Immature natural killer cell (primary cell): ENCODE results near the gene SPTA1. TPM values are rescaled to one million over a fixed set of nuclear protein-coding genes. Genes with fewer than 3 reads are reported as not detected.
"Not testable (repeated sequence)": the region's sequence is repeated elsewhere in the genome, so short reads cannot be mapped to it uniquely, and the experiment has no call there.

Experiments used
- DNase-seq, 3 donors: peaks; one replicate each; pipeline ENCODE4 v3.0.0; 2022; ENCODE audit warnings: mixed read lengths in 1 of 3
- H3K27ac Mint-ChIP-seq, 6 donors: one replicate each; pipeline ENCODE4 v1.8.0; 2020; ENCODE audit warnings: mixed read lengths in 6 of 6, mild to moderate bottlenecking in 5 of 6, inconsistent platforms in 4 of 6, moderate library complexity in 3 of 6
- H3K27me3 Mint-ChIP-seq, 3 donors: one replicate each; pipeline ENCODE4 v1.8.0; 2020 to 2021; ENCODE audit warnings: low read depth in 3 of 3, mild to moderate bottlenecking in 3 of 3, mixed read lengths in 3 of 3, moderate library complexity in 3 of 3, inconsistent platforms in 1 of 3
- H3K36me3 Mint-ChIP-seq, 3 donors: one replicate each; pipeline ENCODE4 v1.8.0; 2020; ENCODE audit warnings: mixed read lengths in 3 of 3, inconsistent platforms in 2 of 3, mild to moderate bottlenecking in 2 of 3
- H3K4me1 Mint-ChIP-seq, 2 donors: one replicate each; pipeline ENCODE4 v1.8.0; 2020; ENCODE audit warnings: inconsistent platforms in 2 of 2, mild to moderate bottlenecking in 2 of 2, mixed read lengths in 2 of 2, moderate library complexity in 1 of 2
- H3K4me3 Mint-ChIP-seq, 5 donors: one replicate each; pipeline ENCODE4 v1.8.0; 2020; ENCODE audit warnings: mild to moderate bottlenecking in 5 of 5, mixed read lengths in 5 of 5, inconsistent platforms in 3 of 5, moderate library complexity in 3 of 5
- H3K9me3 Mint-ChIP-seq, 6 donors: one replicate each; pipeline ENCODE4 v1.8.0; 2020; ENCODE audit warnings: mild to moderate bottlenecking in 6 of 6, mixed read lengths in 6 of 6, inconsistent platforms in 4 of 6, moderate library complexity in 3 of 6
- polyA plus RNA-seq, 3 donors: library from polyadenylated mRNA; unstranded; fragments of 300-500 nt; fragmentation: Illumina TruSeq; gene quantifications; one replicate each; pipeline ENCODE4 v1.2.3, GENCODE V29; 2021

Gene SPTA1
- polyA plus RNA-seq, 3 donors from 2014 or later: not detected

- DNase-seq: no peak
- H3K36me3 Mint-ChIP-seq: no peaks in the 10 kb centered on the region
- H3K4me1 Mint-ChIP-seq: no peaks in the 10 kb centered on the region
- H3K9me3 Mint-ChIP-seq: no peaks in the 10 kb centered on the region
- peaks cover 0 to 4% (median 1%) of the 10 kb centered on the region in 3 donors for H3K27me3 Mint-ChIP-seq
- no peak within 1 kb of the TSS for H3K4me3 Mint-ChIP-seq
- no peak within 1 kb of the TSS for H3K27ac Mint-ChIP-seq
Measured at GRCh38 chr1:158700552-158700951, 14.0 kb upstream of the SPTA1 start, which contains the start of gene OR6K2. TSS of gene OR6K2 (minus strand) at chr1:158700652. CDS start at chr1:158700652, 0 bp downstream.

- Mint-ChIP-seq H3K27ac (no peak overlapping the region), H3K27me3 (peaks cover 0 to 8% (median 2%) of the 10 kb centered on the region in 3 donors), H3K9me3 (peaks cover 0 to 2% (median 0%) of the 10 kb centered on the region in 6 donors), H3K4me1 (no peaks in the 10 kb centered on the region), H3K4me3 (no peak overlapping the region), H3K36me3 (no peaks in the 10 kb centered on the region)
- DNase-seq: no peak
Measured at GRCh38 chr1:158694596-158694995, 8.1 kb upstream of the SPTA1 start.

GRCh38 chr1:158692356-158692755 is 5.8 kb upstream of the SPTA1 start:
- H3K36me3 Mint-ChIP-seq: no peaks in the 10 kb centered on the region
- no peaks in the 10 kb centered on the region for H3K4me1 Mint-ChIP-seq
- no peak overlapping the region for H3K4me3 Mint-ChIP-seq
- H3K27me3 Mint-ChIP-seq: peaks cover 0 to 8% (median 2%) of the 10 kb centered on the region in 3 donors
- peaks cover 0 to 2% (median 0%) of the 10 kb centered on the region in 6 donors for H3K9me3 Mint-ChIP-seq
- no peak overlapping the region for H3K27ac Mint-ChIP-seq
- DNase-seq: no peak

GRCh38 chr1:158691907-158692306 is 5.4 kb upstream of the SPTA1 start:
- no peak overlapping the region for H3K4me3 Mint-ChIP-seq
- peaks cover 0 to 4% (median 0%) of the 10 kb centered on the region in 6 donors for H3K9me3 Mint-ChIP-seq
- peaks cover 0 to 8% (median 2%) of the 10 kb centered on the region in 3 donors for H3K27me3 Mint-ChIP-seq
- H3K36me3 Mint-ChIP-seq: no peaks in the 10 kb centered on the region
- DNase-seq: no peak
- no peaks in the 10 kb centered on the region for H3K4me1 Mint-ChIP-seq
- H3K27ac Mint-ChIP-seq: no peak overlapping the region

GRCh38 chr1:158691149-158691548 is 4.6 kb upstream of the SPTA1 start:
- H3K4me1 Mint-ChIP-seq, H3K4me3 Mint-ChIP-seq, H3K36me3 Mint-ChIP-seq, DNase-seq, H3K9me3 Mint-ChIP-seq, H3K27me3 Mint-ChIP-seq, H3K27ac Mint-ChIP-seq: not testable (repeated sequence)

- Mint-ChIP-seq H3K4me3 (no peak overlapping the region), H3K9me3 (peaks cover 0 to 4% (median 0%) of the 10 kb centered on the region in 6 donors), H3K4me1 (no peaks in the 10 kb centered on the region), H3K27ac (no peak overlapping the region), H3K36me3 (no peaks in the 10 kb centered on the region), H3K27me3 (peaks cover 2 to 4% (median 3%) of the 10 kb centered on the region in 3 donors)
- DNase-seq: no peak
Measured at GRCh38 chr1:158689875-158690274, 3.4 kb upstream of the SPTA1 start.

GRCh38 chr1:158689110-158689509 is 2.6 kb upstream of the SPTA1 start:
- no peak for DNase-seq
- no peaks in the 10 kb centered on the region for H3K36me3 Mint-ChIP-seq
- H3K27me3 Mint-ChIP-seq: peaks cover 2 to 5% (median 3%) of the 10 kb centered on the region in 3 donors
- H3K4me3 Mint-ChIP-seq: no peak overlapping the region
- no peak overlapping the region for H3K27ac Mint-ChIP-seq
- H3K9me3 Mint-ChIP-seq: peaks cover 0 to 4% (median 0%) of the 10 kb centered on the region in 6 donors
- no peaks in the 10 kb centered on the region for H3K4me1 Mint-ChIP-seq

GRCh38 chr1:158688343-158688742 is 1.8 kb upstream of the SPTA1 start:
- not testable (repeated sequence) for H3K27ac Mint-ChIP-seq, DNase-seq, H3K27me3 Mint-ChIP-seq, H3K9me3 Mint-ChIP-seq, H3K4me3 Mint-ChIP-seq, H3K36me3 Mint-ChIP-seq, H3K4me1 Mint-ChIP-seq

- peaks cover 2 to 5% (median 3%) of the 10 kb centered on the region in 3 donors for H3K27me3 Mint-ChIP-seq
- no peak overlapping the region for H3K4me3 Mint-ChIP-seq
- peaks cover 0 to 4% (median 0%) of the 10 kb centered on the region in 6 donors for H3K9me3 Mint-ChIP-seq
- no peaks in the 10 kb centered on the region for H3K36me3 Mint-ChIP-seq
- no peaks in the 10 kb centered on the region for H3K4me1 Mint-ChIP-seq
- no peak for DNase-seq
- no peak overlapping the region for H3K27ac Mint-ChIP-seq
Measured at GRCh38 chr1:158687037-158687436, 522 bp upstream of the SPTA1 start.

GRCh38 chr1:158685085-158685484 is 1.4 kb downstream of the SPTA1 start:
- H3K27me3 Mint-ChIP-seq: peaks cover 2 to 3% (median 3%) of the 10 kb centered on the region in 3 donors

GRCh38 chr1:158681606-158682005 is 4.9 kb downstream of the SPTA1 start:
- DNase-seq: no peak
- H3K27me3 Mint-ChIP-seq: peaks cover 3 to 4% (median 3%) of the 10 kb centered on the region in 3 donors
- no peaks in the 10 kb centered on the region for H3K9me3 Mint-ChIP-seq
- no peak overlapping the region for H3K27ac Mint-ChIP-seq
- no peak overlapping the region for H3K4me3 Mint-ChIP-seq
- H3K4me1 Mint-ChIP-seq: no peaks in the 10 kb centered on the region
- H3K36me3 Mint-ChIP-seq: peaks cover 0 to 4% (median 4%) of the 10 kb centered on the region in 3 donors

More at GRCh38 chr1:158685085-158685484, 1.4 kb downstream of the SPTA1 start:
- Mint-ChIP-seq H3K4me3 (no peak overlapping the region), H3K9me3 (peaks cover 0 to 4% (median 0%) of the 10 kb centered on the region in 6 donors), H3K4me1 (no peaks in the 10 kb centered on the region), H3K36me3 (no peaks in the 10 kb centered on the region), H3K27ac (no peak overlapping the region)
- DNase-seq: no peak

GRCh38 chr1:158679289-158679688 is 7.2 kb downstream of the SPTA1 start:
- Mint-ChIP-seq H3K4me3 (no peak overlapping the region), H3K36me3 (peaks cover 0 to 4% (median 4%) of the 10 kb centered on the region in 3 donors), H3K9me3 (no peaks in the 10 kb centered on the region), H3K27ac (no peak overlapping the region), H3K27me3 (peaks cover 0 to 2% (median 0%) of the 10 kb centered on the region in 3 donors), H3K4me1 (peaks cover 3 to 6% of the 10 kb centered on the region in 2 donors)
- DNase-seq: no peak

- Mint-ChIP-seq H3K27me3 (peaks cover 0 to 2% (median 2%) of the 10 kb centered on the region in 3 donors), H3K4me3 (no peak overlapping the region), H3K27ac (peak overlapping the region in 1 of 6 donors; percentile 36)
Measured at GRCh38 chr1:158675563-158676323, 10.8 kb downstream of the SPTA1 start.

GRCh38 chr1:158674302-158674701 is 12.2 kb downstream of the SPTA1 start:
- Mint-ChIP-seq H3K4me1 (peaks cover 3 to 6% of the 10 kb centered on the region in 2 donors), H3K36me3 (peaks cover 0 to 4% (median 4%) of the 10 kb centered on the region in 3 donors), H3K27me3 (peaks cover 0 to 4% (median 2%) of the 10 kb centered on the region in 3 donors), H3K9me3 (no peaks in the 10 kb centered on the region), H3K27ac (no peak overlapping the region), H3K4me3 (no peak overlapping the region)
- DNase-seq: no peak

More at GRCh38 chr1:158675563-158676323, 10.8 kb downstream of the SPTA1 start:
- Mint-ChIP-seq H3K36me3 (peaks cover 0 to 4% (median 4%) of the 10 kb centered on the region in 3 donors), H3K9me3 (no peaks in the 10 kb centered on the region), H3K4me1 (peaks cover 3 to 6% of the 10 kb centered on the region in 2 donors)
- DNase-seq: no peak
